ENCODE results near the gene RAB25. TPM values are rescaled to one million over a fixed set of nuclear protein-coding genes. Genes with fewer than 3 reads are reported as not detected.

The RAB25 gene
- total and polyA plus RNA-seq, 9 donors = 0.28 to 38.6 (median 2.9) TPM; not detected in 1

DNA sequence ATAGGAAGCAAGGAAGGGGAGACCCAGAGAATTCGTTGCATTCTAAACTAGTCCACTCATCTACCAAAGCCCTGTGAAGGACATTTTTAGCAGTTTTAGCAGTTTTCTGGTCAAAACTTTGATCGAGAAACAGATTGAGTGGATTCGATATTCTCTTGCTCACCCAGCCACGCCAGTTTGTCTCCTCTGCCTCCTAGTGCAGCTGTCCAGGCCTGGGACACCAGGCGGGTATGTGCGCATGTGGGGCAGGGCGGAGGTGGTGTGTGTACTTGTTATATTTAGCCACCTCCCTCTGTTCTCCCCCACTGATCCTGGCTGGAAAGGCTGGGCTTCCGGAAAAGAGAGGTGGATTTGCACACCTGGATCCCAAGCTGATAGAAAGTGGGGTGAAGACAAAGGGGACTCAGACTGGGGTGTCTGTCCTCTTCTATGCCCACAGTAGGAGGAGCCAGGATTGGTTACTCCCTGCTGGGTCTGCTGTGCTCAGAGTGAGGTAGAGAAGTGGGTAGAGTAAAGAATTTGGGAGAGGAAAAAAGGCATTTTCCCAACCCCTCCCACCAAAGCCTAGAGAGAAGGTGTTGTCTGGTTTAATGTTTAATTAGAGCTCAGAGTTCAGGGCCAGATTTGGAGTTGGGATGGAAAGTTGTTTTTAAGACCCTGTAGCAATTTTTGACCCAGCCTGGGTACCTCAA lies 57.4 kb downstream of the RAB25 start:
- H3K4me1 ChIP-seq (ENCODE audit: insufficient read depth) = peaks cover 45% of the 10 kb centered on the region
- intact Hi-C loops (cut with DNase I) = no loop called here
- H3K9me3 ChIP-seq = no peaks in the 10 kb centered on the region
- DNase-seq = peak in 3 of 5 donors; percentile 39 to 54 (median 49)
- no peaks in the 10 kb centered on the region for H3K36me3 ChIP-seq
- TF ChIP-seq, protein P1, sequence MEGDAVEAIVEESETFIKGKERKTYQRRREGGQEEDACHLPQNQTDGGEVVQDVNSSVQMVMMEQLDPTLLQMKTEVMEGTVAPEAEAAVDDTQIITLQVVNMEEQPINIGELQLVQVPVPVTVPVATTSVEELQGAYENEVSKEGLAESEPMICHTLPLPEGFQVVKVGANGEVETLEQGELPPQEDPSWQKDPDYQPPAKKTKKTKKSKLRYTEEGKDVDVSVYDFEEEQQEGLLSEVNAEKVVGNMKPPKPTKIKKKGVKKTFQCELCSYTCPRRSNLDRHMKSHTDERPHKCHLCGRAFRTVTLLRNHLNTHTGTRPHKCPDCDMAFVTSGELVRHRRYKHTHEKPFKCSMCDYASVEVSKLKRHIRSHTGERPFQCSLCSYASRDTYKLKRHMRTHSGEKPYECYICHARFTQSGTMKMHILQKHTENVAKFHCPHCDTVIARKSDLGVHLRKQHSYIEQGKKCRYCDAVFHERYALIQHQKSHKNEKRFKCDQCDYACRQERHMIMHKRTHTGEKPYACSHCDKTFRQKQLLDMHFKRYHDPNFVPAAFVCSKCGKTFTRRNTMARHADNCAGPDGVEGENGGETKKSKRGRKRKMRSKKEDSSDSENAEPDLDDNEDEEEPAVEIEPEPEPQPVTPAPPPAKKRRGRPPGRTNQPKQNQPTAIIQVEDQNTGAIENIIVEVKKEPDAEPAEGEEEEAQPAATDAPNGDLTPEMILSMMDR (IDR thresholded peaks at IDR 0.05) = no peak
- no peak for TF ChIP-seq EP300 (IDR thresholded peaks at IDR 0.05)
- WGBS, 3 donors = 14 to 28% (median 16%) methylated on average over 8 of the region's 8 CpGs
- peak overlapping the region; percentile 16 to 21 for H3K27ac ChIP-seq
- no peaks in the 10 kb centered on the region for H3K27me3 ChIP-seq
- peak overlapping the region; percentile 86 for H3K4me3 ChIP-seq

DNA sequence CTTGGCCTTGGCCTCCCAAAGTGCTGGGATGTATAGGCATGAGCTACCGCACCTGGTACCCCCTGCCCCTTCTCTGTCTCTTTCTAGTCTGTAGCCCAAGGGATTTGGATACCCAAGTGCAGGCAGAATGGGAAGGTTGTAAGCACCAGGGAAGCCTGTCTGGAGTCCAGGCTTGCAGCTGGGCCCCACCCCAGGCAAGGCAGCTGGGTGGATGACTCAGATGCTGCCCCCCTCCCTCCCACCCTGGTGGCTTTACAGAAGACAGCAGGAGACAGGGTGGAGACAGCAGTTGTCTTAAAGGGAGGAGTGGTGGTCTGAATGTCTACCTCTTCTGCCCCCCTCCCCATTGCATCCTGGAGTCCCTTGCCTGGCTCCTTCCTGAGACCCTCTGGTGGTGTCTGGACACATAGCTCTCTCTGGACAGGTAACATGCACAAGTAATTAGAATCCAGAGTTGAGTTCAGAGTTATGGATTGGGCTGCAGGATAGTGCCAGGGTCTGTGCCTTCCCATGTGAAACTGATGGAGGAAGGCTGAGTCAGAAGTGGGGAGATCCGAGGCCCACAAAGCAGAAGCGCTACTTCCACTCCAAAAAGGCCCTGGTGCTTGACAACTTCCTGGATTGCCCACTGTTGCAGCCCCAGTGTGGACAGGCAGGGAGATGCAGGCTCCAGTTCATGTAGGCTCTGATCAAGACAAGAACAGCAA lies 58.7 kb downstream of the RAB25 start:
- no peaks in the 10 kb centered on the region for H3K36me3 ChIP-seq

More for the DNA sequence above, 58.7 kb downstream of the RAB25 start:
- Histone ChIP-seq H3K4me3 (peak overlapping the region; percentile 86), H3K27ac (peak overlapping the region in 1 of 2 donors; percentile 45), H3K9me3 (no peaks in the 10 kb centered on the region), H3K4me1 (ENCODE audit: insufficient read depth) (peaks cover 42% of the 10 kb centered on the region), H3K27me3 (no peaks in the 10 kb centered on the region)
- TF ChIP-seq POLR2A (IDR thresholded peaks at IDR 0.05) (no peak), EP300 (IDR thresholded peaks at IDR 0.05) (no peak)
- TF ChIP-seq, protein P1 (IDR thresholded peaks at IDR 0.05) = no peak
- intact Hi-C loops (cut with DNase I) = no loop called here
- WGBS, 3 donors = 42 to 48% (median 44%) methylated on average over 3 of the region's 3 CpGs
- peak in 2 of 5 donors; percentile 40 to 48 for DNase-seq

Other genes starting within 250 kb of the RAB25 start
- 10 to 100 TPM; 20.6 to 57.5 (median 42.5) TPM for gene GON4L, start 203.9 kb upstream of the RAB25 start, total RNA-seq
- 10 to 100 TPM; 16.0 to 29.4 TPM for gene GON4L, start 203.9 kb upstream of the RAB25 start, polyA plus RNA-seq
- gene SYT11, start 201.6 kb upstream of the RAB25 start, total RNA-seq = 10 to 100 TPM; 10.1 to 27.9 (median 19.7) TPM
- 10 to 100 TPM; 12.5 to 48.9 TPM for gene SYT11, start 201.6 kb upstream of the RAB25 start, polyA plus RNA-seq
- gene RIT1, start 149.8 kb upstream of the RAB25 start, total RNA-seq = 10 to 100 TPM; 10.9 to 26.9 (median 23.0) TPM
- gene RIT1, start 149.8 kb upstream of the RAB25 start, polyA plus RNA-seq = 10 to 100 TPM in 1 of 2 donors, 1 to 10 TPM in 1; 8.6 to 20.2 TPM
- gene KHDC4, start 126.7 kb upstream of the RAB25 start, total RNA-seq = 10 to 100 TPM; 38.1 to 61.1 (median 46.4) TPM
- 10 to 100 TPM; 35.4 to 47.1 TPM for gene KHDC4, start 126.7 kb upstream of the RAB25 start, polyA plus RNA-seq
- not detected for gene RXFP4, start 119.5 kb upstream of the RAB25 start, total RNA-seq
- gene RXFP4, start 119.5 kb upstream of the RAB25 start, polyA plus RNA-seq = not detected
- gene ARHGEF2, start 82.6 kb upstream of the RAB25 start, total RNA-seq = 100 to 1,000 TPM in 1 of 7 donors, 10 to 100 TPM in 6; 41.0 to 221 (median 63.3) TPM
- gene ARHGEF2, start 82.6 kb upstream of the RAB25 start, polyA plus RNA-seq = 100 to 1,000 TPM in 1 of 2 donors, 10 to 100 TPM in 1; 36.3 to 108 TPM
- gene SSR2, start 40.2 kb upstream of the RAB25 start, total RNA-seq = 100 to 1,000 TPM; 261 to 496 (median 272) TPM
- gene SSR2, start 40.2 kb upstream of the RAB25 start, polyA plus RNA-seq = 100 to 1,000 TPM; 465 to 601 TPM
- 10 to 100 TPM; 14.2 to 38.0 (median 26.6) TPM for gene UBQLN4, start 7.4 kb upstream of the RAB25 start, total RNA-seq
- gene UBQLN4, start 7.4 kb upstream of the RAB25 start, polyA plus RNA-seq = 10 to 100 TPM; 16.3 to 33.9 TPM
- gene LAMTOR2, start 6.4 kb upstream of the RAB25 start, total RNA-seq = 10 to 100 TPM; 20.1 to 66.1 (median 24.9) TPM
- gene LAMTOR2, start 6.4 kb upstream of the RAB25 start, polyA plus RNA-seq = 10 to 100 TPM; 20.1 to 41.2 TPM
- 10 to 100 TPM in 4 of 7 donors, 1 to 10 TPM in 3; 3.5 to 12.4 (median 10.2) TPM for gene MEX3A, start 21.3 kb downstream of the RAB25 start, total RNA-seq
- 1 to 10 TPM; 5.6 to 6.6 TPM for gene MEX3A, start 21.3 kb downstream of the RAB25 start, polyA plus RNA-seq
- gene LMNA, start 53.6 kb downstream of the RAB25 start, total RNA-seq = 100 to 1,000 TPM; 197 to 609 (median 377) TPM
- 100 to 1,000 TPM in 1 of 2 donors, 10 to 100 TPM in 1; 50.1 to 157 TPM for gene LMNA, start 53.6 kb downstream of the RAB25 start, polyA plus RNA-seq
- 1 to 10 TPM; 2.7 to 9.0 (median 5.5) TPM for gene SEMA4A, start 92.4 kb downstream of the RAB25 start, total RNA-seq
- gene SEMA4A, start 92.4 kb downstream of the RAB25 start, polyA plus RNA-seq = 1 to 10 TPM; 2.1 to 2.8 TPM
- gene SLC25A44, start 132.9 kb downstream of the RAB25 start, total RNA-seq = 10 to 100 TPM in 6 of 7 donors, 1 to 10 TPM in 1; 6.8 to 20.9 (median 16.8) TPM
- gene SLC25A44, start 132.9 kb downstream of the RAB25 start, polyA plus RNA-seq = 10 to 100 TPM in 1 of 2 donors, 1 to 10 TPM in 1; 7.3 to 21.0 TPM
- gene PMF1, start 151.8 kb downstream of the RAB25 start, total RNA-seq = 10 to 100 TPM; 36.6 to 84.2 (median 53.0) TPM
- 10 to 100 TPM; 35.0 to 70.6 TPM for gene PMF1, start 151.8 kb downstream of the RAB25 start, polyA plus RNA-seq
- 1 to 10 TPM; 1.4 to 4.6 (median 2.0) TPM for gene BGLAP, start 181.0 kb downstream of the RAB25 start, total RNA-seq
- gene BGLAP, start 181.0 kb downstream of the RAB25 start, polyA plus RNA-seq = 1 to 10 TPM in 1 of 2 donors, not detected in 1; 1.4 TPM
- 1 to 10 TPM in 4 of 7 donors, under 1 TPM in 3; 0.25 to 1.8 (median 1.3) TPM for gene PAQR6, start 186.9 kb downstream of the RAB25 start, total RNA-seq
- under 1 TPM; 0.67 to 0.72 TPM for gene PAQR6, start 186.9 kb downstream of the RAB25 start, polyA plus RNA-seq
- gene SMG5, start 221.7 kb downstream of the RAB25 start, total RNA-seq = 10 to 100 TPM; 31.5 to 54.6 (median 44.6) TPM
- gene SMG5, start 221.7 kb downstream of the RAB25 start, polyA plus RNA-seq = 10 to 100 TPM; 30.1 to 31.1 TPM
- gene TMEM79, start 223.2 kb downstream of the RAB25 start, total RNA-seq = 1 to 10 TPM in 6 of 7 donors, under 1 TPM in 1; 0.80 to 3.3 (median 2.2) TPM
- 1 to 10 TPM; 1.2 to 2.1 TPM for gene TMEM79, start 223.2 kb downstream of the RAB25 start, polyA plus RNA-seq
- gene GLMP, start 234.5 kb downstream of the RAB25 start, total RNA-seq = 10 to 100 TPM; 20.2 to 47.9 (median 32.3) TPM
- gene GLMP, start 234.5 kb downstream of the RAB25 start, polyA plus RNA-seq = 10 to 100 TPM; 33.0 to 42.0 TPM
- under 1 TPM in 4 of 7 donors, not detected in 3; 0.33 to 0.56 (median 0.40) TPM for gene VHLL, start 238.1 kb downstream of the RAB25 start, total RNA-seq
- gene VHLL, start 238.1 kb downstream of the RAB25 start, polyA plus RNA-seq = not detected

Data from ovary (tissue), 9 donors.